GM12878 (cell line): ENCODE data around the gene MOB2. TPM values are rescaled to one million over a fixed set of nuclear protein-coding genes. Genes with fewer than 3 reads are reported as not detected.

Source experiments
- ATAC-seq: fragments of 200-7000 bp; cut with Tn5 transposase; 3 replicates; pipeline ENCODE4 v1.9.1; 2020; ENCODE audit warnings: mild to moderate bottlenecking, moderate library complexity
- BruUV-seq: library from RNA; stranded (reverse); fragments of 400-500 nt; replicated peaks from 2 replicates; lab custom pipeline; 2021; lab: Mats Ljungman, UMichigan
- CTCF ChIA-PET: fragments of 300-600 bp; sonication (Branson Sonifier 250); formaldehyde crosslinking; extraction: SDS; loops from one replicate; lab custom pipeline; 2021; ENCODE audit warnings: inconsistent platforms; lab: Yijun Ruan, JAX
- POLR2A ChIA-PET: fragments of 350-600 bp; formaldehyde crosslinking; extraction: SDS; loops from one replicate; lab custom pipeline; 2021; ENCODE audit warnings: inconsistent platforms; lab: Charles Lee
- RAD21 ChIA-PET: fragments of 300-600 bp; sonication (Branson Sonifier 250); formaldehyde crosslinking; loops from one replicate; lab custom pipeline; 2023; ENCODE audit warnings: antibody characterized with exemption; ENCODE audit not compliant: unreplicated experiment; lab: Charles Lee
- SMC1A ChIA-PET: fragments of 300-600 bp; sonication (Branson Sonifier 250); formaldehyde crosslinking; loops from one replicate; lab custom pipeline; 2023; ENCODE audit not compliant: unreplicated experiment, uncharacterized antibody; lab: Charles Lee
- DNase-seq: peaks from one replicate; pipeline ENCODE4 v3.0.0-alpha.2; 2011; ENCODE audit warnings: low read depth, low spot score
- FAIRE-seq: peaks from 3 replicates; lab custom pipeline; 2011; peaks lifted over from hg19 to GRCh38; lab: Jason Lieb, UNC
- H2AFZ ChIP-seq: 2 replicates; pipeline ENCODE4 v1.6.0; 2011; ENCODE audit warnings: low read depth, low read length, control low read depth; ENCODE audit not compliant: control insufficient read depth
- H3K27ac ChIP-seq: 2 replicates; pipeline ENCODE4 v1.5.1; 2011; ENCODE audit warnings: control low read depth; ENCODE audit not compliant: control insufficient read depth, insufficient read depth
- H3K27me3 ChIP-seq, 2 experiments: replicated peaks in 1 of 2; 2 replicates each; pipeline versions ENCODE4 v1.6.0 to v1.6.1; 2011; ENCODE audit warnings: low read length in 1 of 2; ENCODE audit not compliant: control insufficient read depth in 2 of 2, insufficient read depth in 2 of 2
- H3K36me3 ChIP-seq, 2 experiments: 2 replicates each; pipeline ENCODE4 v1.5.1; 2011; ENCODE audit warnings: low read length in 1 of 2; ENCODE audit not compliant: control insufficient read depth in 2 of 2, insufficient read depth in 2 of 2
- H3K4me1 ChIP-seq: 2 replicates; pipeline ENCODE4 v1.6.1; 2011; ENCODE audit warnings: mild to moderate bottlenecking, low read length, moderate library complexity, mixed read lengths; ENCODE audit not compliant: control insufficient read depth, insufficient read depth
- H3K4me2 ChIP-seq: 2 replicates; pipeline ENCODE4 v1.6.0; 2011; ENCODE audit warnings: control low read depth; ENCODE audit not compliant: control insufficient read depth, insufficient read depth
- H3K4me3 ChIP-seq: fragments of 200-600 bp; sonication (generic); 2 replicates; pipeline ENCODE4 v1.5.1; 2016
- H3K79me2 ChIP-seq: 2 replicates; pipeline ENCODE4 v1.6.0; 2011; ENCODE audit warnings: low read length; ENCODE audit not compliant: control insufficient read depth, insufficient read depth
- H3K9ac ChIP-seq: 2 replicates; pipeline ENCODE4 v1.8.0; 2011; ENCODE audit warnings: low read length, control low read depth, mixed read lengths; ENCODE audit not compliant: control insufficient read depth, insufficient read depth
- H3K9me3 ChIP-seq: replicated peaks from 3 replicates; pipeline ENCODE4 v1.5.1; 2011; ENCODE audit warnings: mild to moderate bottlenecking, low read length; ENCODE audit not compliant: control insufficient read depth, insufficient read depth
- H4K20me1 ChIP-seq: 2 replicates; pipeline ENCODE4 v1.6.0; 2011; ENCODE audit not compliant: control insufficient read depth, insufficient read depth
- ASH2L ChIP-seq: fragments of 300-600, 200-600 bp; sonication (generic); IDR thresholded peaks from 2 replicates; pipeline ENCODE4 v1.6.1; 2017; ENCODE audit warnings: low read depth, mild to moderate bottlenecking, borderline replicate concordance
- DPF2 ChIP-seq: fragments of 450-650 bp; IDR thresholded peaks from 2 replicates; pipeline ENCODE4 v1.6.1; 2017; ENCODE audit warnings: mild to moderate bottlenecking
- MYC ChIP-seq: IDR thresholded peaks from 2 replicates; pipeline ENCODE4 v1.6.1; 2011; ENCODE audit warnings: mild to moderate bottlenecking, low read length, moderate library complexity, inconsistent platforms; ENCODE audit not compliant: insufficient read depth, insufficient replicate concordance, insufficient read length, severe bottlenecking
- RFX5 ChIP-seq: IDR thresholded peaks from 2 replicates; pipeline ENCODE4 v1.6.1; 2011; ENCODE audit warnings: low read depth, low read length, improper control_type of control experiment
- SIX5 ChIP-seq: IDR thresholded peaks from 2 replicates; pipeline ENCODE4 v1.6.1; 2011; ENCODE audit warnings: mild to moderate bottlenecking, low read depth, low read length, moderate library complexity; ENCODE audit not compliant: severe bottlenecking
- ZNF207 ChIP-seq: fragments of 450-650 bp; IDR thresholded peaks from 2 replicates; pipeline ENCODE4 v1.6.1; 2014; ENCODE audit warnings: antibody characterized with exemption, mild to moderate bottlenecking, borderline replicate concordance
- ZNF384 ChIP-seq: IDR thresholded peaks from 2 replicates; pipeline ENCODE4 v1.6.1; 2012; ENCODE audit warnings: low read depth, mild to moderate bottlenecking, low read length, improper control_type of control experiment, borderline replicate concordance
- WGBS: methylation state at CpG from one replicate; pipeline ENCODE4 v1.1.6; 2016; ENCODE audit warnings: low lambda C conversion rate; ENCODE audit not compliant: insufficient replicate concordance, insufficient coverage; ENCODE audit errors: missing lambda C conversion rate; 5-methylcytosine and 5-hydroxymethylcytosine counted together
- in situ Hi-C: fragments of 300-500 bp; cut with MboI; formaldehyde crosslinking; loops from 9 replicates; pipeline ENCODE4 v1.14.3; 2018; ENCODE audit warnings: mixed read lengths
- intact Hi-C: fragments of 100-400 bp; cut with micrococcal nuclease; formaldehyde crosslinking; loops from one replicate; pipeline ENCODE4 v1.14.2; 2022; ENCODE audit not compliant: unreplicated experiment
- polyA plus RNA-seq, 11 experiments: library from polyadenylated mRNA; depleted of rRNA in 4 of 11; unstranded in 6 of 11; stranded (reverse) in 5 of 11; fragments of >200 nt; fragmentation: Nextera tagmentation in 4 of 11; fragmentation: Illumina TruSeq in 1 of 11; extraction: Ambion mirVana in 4 of 11; extraction: Trizol in 1 of 11; gene quantifications; 1 replicate in 1 of 11; 2 replicates in 10 of 11; pipeline versions ENCODE4 v1.2.1 to v1.2.3, GENCODE V29; 2011 to 2016; ENCODE audit warnings: inconsistent platforms in 2 of 11, missing spikeins in 2 of 11, low read depth in 1 of 11
- total RNA-seq, 4 experiments: library from RNA; depleted of rRNA in 3 of 4; stranded (reverse); fragments of >200 nt in 3 of 4; fragmentation: Illumina TruSeq in 1 of 4; extraction: Trizol in 1 of 4; gene quantifications; 2 replicates each; pipeline versions ENCODE4 v1.2.1 to v1.2.3, GENCODE V29; 2013 to 2021
- TF ChIP-seq, protein P1 (sequence below): fragments of 450-650 bp; IDR thresholded peaks from 2 replicates; pipeline ENCODE4 v1.6.1; 2016; ENCODE audit warnings: mild to moderate bottlenecking, moderate library complexity, borderline replicate concordance
- TF ChIP-seq, protein P2 (sequence below): IDR thresholded peaks from 2 replicates; pipeline ENCODE4 v1.6.1; 2012; ENCODE audit warnings: low read depth, low read length, improper control_type of control experiment
- TF ChIP-seq, protein P3 (sequence below): fragments of 150-350 bp; IDR thresholded peaks from 2 replicates; pipeline ENCODE4 v1.6.1; 2014; ENCODE audit warnings: mild to moderate bottlenecking, low read depth, low read length

The MOB2 gene
- total and polyA plus RNA-seq, 10 of the 15 experiments (the other 5 are each of a cell fraction or from before 2014, with no cell fraction given) = 0.10 to 34.6 (median 15.5) TPM

DNA sequence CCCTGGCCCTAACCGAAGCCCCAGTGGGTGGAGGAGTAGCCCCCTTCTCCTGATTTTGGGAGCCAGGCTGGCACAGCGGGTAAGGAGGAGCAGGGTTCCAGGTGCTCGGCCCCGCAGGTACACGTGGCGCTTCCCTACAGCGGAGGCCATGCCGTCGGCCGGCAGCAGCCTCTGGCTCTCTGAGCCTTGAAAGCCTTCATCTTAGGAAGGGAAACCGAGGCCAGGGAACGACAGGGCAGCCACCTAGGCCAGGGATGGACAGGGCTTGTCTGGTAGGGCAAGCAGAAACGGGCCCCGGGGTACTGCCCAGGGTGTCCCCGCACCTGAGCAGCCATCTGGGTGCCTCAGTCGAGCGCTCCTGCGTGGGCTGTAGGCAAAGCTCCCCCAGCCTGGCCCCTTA lies 28.7 kb downstream of the MOB2 start:
- CTCF ChIA-PET = interaction anchor here (1.0 kb wide), 1 partner anchor 117 kb away, joined by 3 read pairs; no protein-coding TSS in a partner anchor
- no TSS peak for BruUV-seq

More for the DNA sequence above, 28.7 kb downstream of the MOB2 start:
- POLR2A ChIA-PET = no interaction called here
- H4K20me1 ChIP-seq = no peaks in the 10 kb centered on the region
- no peaks in the 10 kb centered on the region for H3K4me1 ChIP-seq
- H3K4me2 ChIP-seq = no peak overlapping the region
- TF ChIP-seq, protein P1, sequence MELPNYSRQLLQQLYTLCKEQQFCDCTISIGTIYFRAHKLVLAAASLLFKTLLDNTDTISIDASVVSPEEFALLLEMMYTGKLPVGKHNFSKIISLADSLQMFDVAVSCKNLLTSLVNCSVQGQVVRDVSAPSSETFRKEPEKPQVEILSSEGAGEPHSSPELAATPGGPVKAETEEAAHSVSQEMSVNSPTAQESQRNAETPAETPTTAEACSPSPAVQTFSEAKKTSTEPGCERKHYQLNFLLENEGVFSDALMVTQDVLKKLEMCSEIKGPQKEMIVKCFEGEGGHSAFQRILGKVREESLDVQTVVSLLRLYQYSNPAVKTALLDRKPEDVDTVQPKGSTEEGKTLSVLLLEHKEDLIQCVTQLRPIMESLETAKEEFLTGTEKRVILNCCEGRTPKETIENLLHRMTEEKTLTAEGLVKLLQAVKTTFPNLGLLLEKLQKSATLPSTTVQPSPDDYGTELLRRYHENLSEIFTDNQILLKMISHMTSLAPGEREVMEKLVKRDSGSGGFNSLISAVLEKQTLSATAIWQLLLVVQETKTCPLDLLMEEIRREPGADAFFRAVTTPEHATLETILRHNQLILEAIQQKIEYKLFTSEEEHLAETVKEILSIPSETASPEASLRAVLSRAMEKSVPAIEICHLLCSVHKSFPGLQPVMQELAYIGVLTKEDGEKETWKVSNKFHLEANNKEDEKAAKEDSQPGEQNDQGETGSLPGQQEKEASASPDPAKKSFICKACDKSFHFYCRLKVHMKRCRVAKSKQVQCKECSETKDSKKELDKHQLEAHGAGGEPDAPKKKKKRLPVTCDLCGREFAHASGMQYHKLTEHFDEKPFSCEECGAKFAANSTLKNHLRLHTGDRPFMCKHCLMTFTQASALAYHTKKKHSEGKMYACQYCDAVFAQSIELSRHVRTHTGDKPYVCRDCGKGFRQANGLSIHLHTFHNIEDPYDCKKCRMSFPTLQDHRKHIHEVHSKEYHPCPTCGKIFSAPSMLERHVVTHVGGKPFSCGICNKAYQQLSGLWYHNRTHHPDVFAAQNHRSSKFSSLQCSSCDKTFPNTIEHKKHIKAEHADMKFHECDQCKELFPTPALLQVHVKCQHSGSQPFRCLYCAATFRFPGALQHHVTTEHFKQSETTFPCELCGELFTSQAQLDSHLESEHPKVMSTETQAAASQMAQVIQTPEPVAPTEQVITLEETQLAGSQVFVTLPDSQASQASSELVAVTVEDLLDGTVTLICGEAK = no peak
- no peak for TF ChIP-seq DPF2
- TF ChIP-seq, protein P2, sequence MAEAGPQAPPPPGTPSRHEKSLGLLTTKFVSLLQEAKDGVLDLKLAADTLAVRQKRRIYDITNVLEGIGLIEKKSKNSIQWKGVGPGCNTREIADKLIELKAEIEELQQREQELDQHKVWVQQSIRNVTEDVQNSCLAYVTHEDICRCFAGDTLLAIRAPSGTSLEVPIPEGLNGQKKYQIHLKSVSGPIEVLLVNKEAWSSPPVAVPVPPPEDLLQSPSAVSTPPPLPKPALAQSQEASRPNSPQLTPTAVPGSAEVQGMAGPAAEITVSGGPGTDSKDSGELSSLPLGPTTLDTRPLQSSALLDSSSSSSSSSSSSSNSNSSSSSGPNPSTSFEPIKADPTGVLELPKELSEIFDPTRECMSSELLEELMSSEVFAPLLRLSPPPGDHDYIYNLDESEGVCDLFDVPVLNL = no peak
- TF ChIP-seq, protein P3, sequence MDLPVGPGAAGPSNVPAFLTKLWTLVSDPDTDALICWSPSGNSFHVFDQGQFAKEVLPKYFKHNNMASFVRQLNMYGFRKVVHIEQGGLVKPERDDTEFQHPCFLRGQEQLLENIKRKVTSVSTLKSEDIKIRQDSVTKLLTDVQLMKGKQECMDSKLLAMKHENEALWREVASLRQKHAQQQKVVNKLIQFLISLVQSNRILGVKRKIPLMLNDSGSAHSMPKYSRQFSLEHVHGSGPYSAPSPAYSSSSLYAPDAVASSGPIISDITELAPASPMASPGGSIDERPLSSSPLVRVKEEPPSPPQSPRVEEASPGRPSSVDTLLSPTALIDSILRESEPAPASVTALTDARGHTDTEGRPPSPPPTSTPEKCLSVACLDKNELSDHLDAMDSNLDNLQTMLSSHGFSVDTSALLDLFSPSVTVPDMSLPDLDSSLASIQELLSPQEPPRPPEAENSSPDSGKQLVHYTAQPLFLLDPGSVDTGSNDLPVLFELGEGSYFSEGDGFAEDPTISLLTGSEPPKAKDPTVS = no peak
- TF ChIP-seq ASH2L = no peak
- no peak for TF ChIP-seq ZNF207
- TF ChIP-seq SIX5 = no peak
- no peak for TF ChIP-seq RFX5
- no peak for TF ChIP-seq ZNF384
- TF ChIP-seq MYC = no peak
- H3K79me2 ChIP-seq = no peaks in the 10 kb centered on the region
- no peak for ATAC-seq
- intact Hi-C loops = no loop called here
- in situ Hi-C loops = no loop called here
- no peaks in the 10 kb centered on the region for H3K36me3 ChIP-seq
- no peak overlapping the region for H3K27ac ChIP-seq
- no peak overlapping the region for H3K9ac ChIP-seq
- H3K9me3 ChIP-seq = no peaks in the 10 kb centered on the region
- SMC1A ChIA-PET = no interaction called here
- DNase-seq = no peak
- WGBS = 44% methylated on average over 18 of the region's 18 CpGs
- RAD21 ChIA-PET = interaction anchor here (0.7 kb wide), 1 partner anchor 117 kb away, joined by 3 read pairs; no protein-coding TSS in a partner anchor
- FAIRE-seq = no peak
- no peak overlapping the region for H3K4me3 ChIP-seq
- no peaks in the 10 kb centered on the region for H3K27me3 ChIP-seq
- H2AFZ ChIP-seq = no peak overlapping the region
